Activated naive CD8-positive, alpha-beta T cell (primary cell): ENCODE results near the gene MTFMT.
A peak's percentile ranks its signal among the peaks of the same experiment; 100 is the strongest.

Source experiments
- H3K27ac Mint-ChIP-seq: one replicate; pipeline ENCODE4 v1.8.0; 2021; ENCODE audit warnings: mixed read lengths
- H3K27me3 Mint-ChIP-seq: one replicate; pipeline ENCODE4 v1.8.0; 2021; ENCODE audit warnings: mixed read lengths
- H3K36me3 Mint-ChIP-seq: one replicate; pipeline ENCODE4 v1.8.0; 2021; ENCODE audit warnings: mixed read lengths
- H3K4me1 Mint-ChIP-seq: one replicate; pipeline ENCODE4 v1.8.0; 2021; ENCODE audit warnings: low read depth, mixed read lengths
- H3K4me3 Mint-ChIP-seq: one replicate; pipeline ENCODE4 v1.8.0; 2021; ENCODE audit warnings: mild to moderate bottlenecking, mixed read lengths
- H3K9me3 Mint-ChIP-seq: one replicate; pipeline ENCODE4 v1.8.0; 2021; ENCODE audit warnings: low read depth, mixed read lengths

MTFMT gene

GRCh38 chr15:64951777-64952418 is 77.5 kb downstream of the MTFMT start:
- Mint-ChIP-seq H3K27me3 (no peaks in the 10 kb centered on the region), H3K27ac (peak overlapping the region; percentile 70), H3K9me3 (no peaks in the 10 kb centered on the region), H3K4me3 (no peak overlapping the region), H3K4me1 (peaks cover 19% of the 10 kb centered on the region), H3K36me3 (peaks cover 4% of the 10 kb centered on the region)
